HepG2 (cell line): ENCODE data around the gene PFKP. TPM values are rescaled to one million over a fixed set of nuclear protein-coding genes. Genes with fewer than 3 reads are reported as not detected.

ENCODE experiments used
- ATAC-seq: fragments of 200-7000 bp; cut with Tn5 transposase; 3 replicates; pipeline ENCODE4 v1.9.1; 2020; ENCODE audit warnings: mild to moderate bottlenecking, moderate library complexity
- BruUV-seq: library from RNA; stranded (reverse); fragments of 400-500 nt; replicated peaks from 2 replicates; lab custom pipeline; 2021; lab: Mats Ljungman, UMichigan
- CTCF ChIA-PET: fragments of 300-600 bp; formaldehyde crosslinking; extraction: SDS; loops from one replicate; lab custom pipeline; 2021; ENCODE audit warnings: low total read pairs, inconsistent platforms, low intra/inter-chr PET ratio; lab: Yijun Ruan, JAX
- POLR2A ChIA-PET: fragments of 350-600 bp; sonication (Branson Sonifier 250); formaldehyde crosslinking; loops from one replicate; lab custom pipeline; 2020; ENCODE audit warnings: antibody characterized with exemption, inconsistent platforms; lab: Yijun Ruan, JAX
- DNase-seq: peaks from one replicate; pipeline ENCODE4 v3.0.0-alpha.2; 2015; ENCODE audit warnings: low spot score
- FAIRE-seq: peaks from 3 replicates; lab custom pipeline; 2011; peaks lifted over from hg19 to GRCh38; lab: Jason Lieb, UNC
- H2AFZ ChIP-seq: one replicate; pipeline ENCODE4 v1.6.1; 2011; ENCODE audit warnings: low read length, inconsistent platforms
- H3K27ac ChIP-seq: fragments of 300-600 bp; 3 replicates; pipeline ENCODE4 v1.8.0; 2011; ENCODE audit warnings: mixed run types, mild to moderate bottlenecking, mixed read lengths, low read length, inconsistent platforms; ENCODE audit not compliant: insufficient read depth; ENCODE audit errors: extremely low read length
- H3K27me3 ChIP-seq, 2 experiments: fragments of 200-600 bp in 1 of 2; 2 replicates in 1 of 2; 3 replicates in 1 of 2; pipeline versions ENCODE4 v1.6.0 to v1.8.0; 2011; ENCODE audit warnings: low read length in 2 of 2, mild to moderate bottlenecking in 2 of 2, moderate library complexity in 2 of 2, inconsistent platforms in 1 of 2; ENCODE audit not compliant: insufficient read depth in 2 of 2, control insufficient read depth in 1 of 2
- H3K36me3 ChIP-seq, 2 experiments: fragments of 200-600 bp in 1 of 2; replicated peaks in 1 of 2; 2 replicates in 1 of 2; 3 replicates in 1 of 2; pipeline versions ENCODE4 v1.5.1 to v1.8.0; 2011; ENCODE audit warnings: low read length in 2 of 2, inconsistent platforms in 1 of 2; ENCODE audit not compliant: insufficient read depth in 2 of 2, control insufficient read depth in 1 of 2
- H3K4me1 ChIP-seq: 2 replicates; pipeline ENCODE4 v1.5.1; 2012; ENCODE audit warnings: low read length, inconsistent platforms; ENCODE audit not compliant: insufficient read depth
- H3K4me2 ChIP-seq: 2 replicates; pipeline ENCODE4 v1.6.0; 2011; ENCODE audit warnings: low read depth, low read length, inconsistent platforms
- H3K4me3 ChIP-seq, 3 experiments: fragments of 200-600 bp in 1 of 3; sonication (generic), shearing (Covaris generic) in 1 of 3; replicated peaks in 1 of 3; 2 replicates each; pipeline ENCODE4 v1.5.1; 2011 to 2016; ENCODE audit warnings: low read length in 3 of 3, inconsistent platforms in 2 of 3, low read depth in 2 of 3, mild to moderate bottlenecking in 2 of 3, control low read depth in 1 of 3, mixed read lengths in 1 of 3; ENCODE audit not compliant: insufficient read depth in 1 of 3
- H3K79me2 ChIP-seq: one replicate; pipeline ENCODE4 v1.6.1; 2011; ENCODE audit warnings: low read length, inconsistent platforms; ENCODE audit not compliant: insufficient read depth
- H3K9ac ChIP-seq: 2 replicates; pipeline ENCODE4 v1.6.0; 2011; ENCODE audit warnings: mild to moderate bottlenecking, low read depth, low read length, inconsistent platforms; ENCODE audit not compliant: insufficient read depth
- H3K9me3 ChIP-seq: 2 replicates; pipeline ENCODE4 v1.5.1; 2012; ENCODE audit warnings: mild to moderate bottlenecking, low read length
- H4K20me1 ChIP-seq: 2 replicates; pipeline ENCODE4 v1.6.0; 2011; ENCODE audit warnings: inconsistent platforms, mild to moderate bottlenecking, low read length, moderate library complexity; ENCODE audit not compliant: insufficient read depth
- CBFB ChIP-seq: sonication (generic); formaldehyde crosslinking; IDR thresholded peaks from 2 replicates; pipeline ENCODE4 v1.4.0; 2020; ENCODE audit warnings: missing genetic modification reagents
- FOSL1 ChIP-seq: sonication (generic); formaldehyde crosslinking; IDR thresholded peaks from 2 replicates; pipeline ENCODE4 v1.9.0; 2021; ENCODE audit warnings: missing genetic modification reagents, borderline replicate concordance
- MAFF ChIP-seq: IDR thresholded peaks from 2 replicates; pipeline ENCODE4 v1.6.1; 2011; ENCODE audit warnings: low read depth, low read length, improper control_type of control experiment
- NCOR1 ChIP-seq: fragments of 200-600 bp; sonication (generic); IDR thresholded peaks from 2 replicates; pipeline ENCODE4 v1.7.0; 2017; ENCODE audit warnings: antibody characterized with exemption, low read length, borderline replicate concordance
- NR2F1 ChIP-seq, 2 experiments: fragments of 450-650 bp in 1 of 2; formaldehyde crosslinking in 1 of 2; IDR thresholded peaks; 2 replicates each; pipeline versions ENCODE4 v1.5.0 to v1.6.1; 2016 to 2020; ENCODE audit warnings: mild to moderate bottlenecking in 1 of 2, missing compliant biosample characterization in 1 of 2, missing genetic modification reagents in 1 of 2, moderate library complexity in 1 of 2
- RXRB ChIP-seq: IDR thresholded peaks from 2 replicates; pipeline ENCODE4 v1.6.1; 2016; ENCODE audit warnings: borderline replicate concordance, missing genetic modification reagents, missing compliant biosample characterization
- whole genome bisulfite sequencing: methylation state at CpG from one replicate; pipeline ENCODE4 v1.1.6; 2017; ENCODE audit warnings: low lambda C conversion rate; 5-methylcytosine and 5-hydroxymethylcytosine counted together
- in situ Hi-C: cut with HindIII; loops from 2 replicates; pipeline ENCODE4 v1.10.0; 2017; ENCODE audit warnings: low pct_unique_long_range_greater_than_20kb; ENCODE audit not compliant: extremely low pct_ligation_motif_present
- intact Hi-C: fragments of 100-400 bp; cut with micrococcal nuclease; formaldehyde crosslinking; loops from one replicate; pipeline ENCODE4 v1.10.0; 2022; ENCODE audit not compliant: unreplicated experiment
- polyA plus RNA-seq, 8 experiments: library from polyadenylated mRNA; depleted of rRNA in 3 of 8; stranded (reverse) in 7 of 8; unstranded in 1 of 8; fragments of >200 nt; fragmentation: Illumina TruSeq in 4 of 8; extraction: Trizol in 4 of 8; gene quantifications; 2 replicates each; pipeline versions ENCODE4 v1.2.1 to v1.2.3, GENCODE V29; 2011 to 2016; ENCODE audit warnings: low read depth in 4 of 8, missing spikeins in 1 of 8, mixed read lengths in 1 of 8; ENCODE audit not compliant: insufficient read depth in 1 of 8
- total RNA-seq, 5 experiments: library from RNA; depleted of rRNA; stranded (reverse); fragments of >200 nt; fragmentation: Illumina TruSeq; extraction: Trizol; gene quantifications; 2 replicates each; pipeline ENCODE4 v1.2.3, GENCODE V29; 2016; ENCODE audit warnings: low read depth in 1 of 5
- TF ChIP-seq, protein P1 (sequence below): sonication (generic); formaldehyde crosslinking; IDR thresholded peaks from 2 replicates; pipeline ENCODE4 v1.9.0; 2022; ENCODE audit warnings: missing genetic modification reagents, mild to moderate bottlenecking, borderline replicate concordance
- TF ChIP-seq, protein P2 (sequence below): sonication (generic); formaldehyde crosslinking; IDR thresholded peaks from 2 replicates; pipeline ENCODE4 v1.5.1; 2020; ENCODE audit warnings: mild to moderate bottlenecking, missing genetic modification reagents, borderline replicate concordance

The PFKP gene
- total and polyA plus RNA-seq, 2 of the 13 experiments (the other 11 are each of a cell fraction or from before 2014, with no cell fraction given), result 0.80 to 2.4 TPM

DNA sequence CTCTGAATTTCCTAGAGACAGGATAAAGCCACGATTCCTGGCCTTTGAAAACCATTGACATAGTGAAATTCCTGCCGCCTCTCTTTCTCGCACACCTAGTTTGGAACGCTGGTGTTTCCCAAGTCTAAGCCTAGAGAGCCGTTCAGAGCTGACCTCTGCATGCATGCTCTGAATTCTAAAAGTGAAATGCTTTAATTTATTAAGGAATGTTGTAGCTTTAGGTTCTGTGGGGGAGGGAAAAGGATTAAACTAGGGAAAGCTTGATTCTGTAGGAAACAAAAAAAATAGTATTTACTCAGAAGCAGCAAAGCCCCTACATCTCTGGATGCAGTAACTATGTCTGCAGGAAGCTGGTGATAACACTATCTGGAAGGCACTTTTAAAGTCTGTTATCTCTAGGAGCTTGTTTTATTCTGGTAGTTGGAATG is 27.3 kb downstream of the PFKP start:
- no peaks in the 10 kb centered on the region for H3K36me3 ChIP-seq
- no peak overlapping the region for H3K4me3 ChIP-seq
- in situ Hi-C loops, result no loop called here
- ChIA-PET CTCF (no interaction called here), POLR2A (interaction anchor here (1.5 kb wide), 1 partner anchor 78 kb away, joined by 3 read pairs; the partner anchor contains the start of gene PITRM1)
- H3K79me2 ChIP-seq, result no peaks in the 10 kb centered on the region
- WGBS, result 80% methylated on average over 3 of the region's 5 CpGs
- H3K27me3 ChIP-seq, result no peaks in the 10 kb centered on the region; a peak in 1 of 5 replicates
- H4K20me1 ChIP-seq, result no peaks in the 10 kb centered on the region
- FAIRE-seq, result no peak
- H3K27ac ChIP-seq, result peak overlapping the region; percentile 59
- no TSS peak for BruUV-seq
- no peak overlapping the region for H2AFZ ChIP-seq
- peaks cover 52% of the 10 kb centered on the region for H3K4me1 ChIP-seq
- ATAC-seq, result no peak
- TF ChIP-seq, protein P1, sequence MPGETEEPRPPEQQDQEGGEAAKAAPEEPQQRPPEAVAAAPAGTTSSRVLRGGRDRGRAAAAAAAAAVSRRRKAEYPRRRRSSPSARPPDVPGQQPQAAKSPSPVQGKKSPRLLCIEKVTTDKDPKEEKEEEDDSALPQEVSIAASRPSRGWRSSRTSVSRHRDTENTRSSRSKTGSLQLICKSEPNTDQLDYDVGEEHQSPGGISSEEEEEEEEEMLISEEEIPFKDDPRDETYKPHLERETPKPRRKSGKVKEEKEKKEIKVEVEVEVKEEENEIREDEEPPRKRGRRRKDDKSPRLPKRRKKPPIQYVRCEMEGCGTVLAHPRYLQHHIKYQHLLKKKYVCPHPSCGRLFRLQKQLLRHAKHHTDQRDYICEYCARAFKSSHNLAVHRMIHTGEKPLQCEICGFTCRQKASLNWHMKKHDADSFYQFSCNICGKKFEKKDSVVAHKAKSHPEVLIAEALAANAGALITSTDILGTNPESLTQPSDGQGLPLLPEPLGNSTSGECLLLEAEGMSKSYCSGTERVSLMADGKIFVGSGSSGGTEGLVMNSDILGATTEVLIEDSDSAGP (CRISPR knock-in tag), result no peak
- TF ChIP-seq, all 625 proteins: peak for 0
- no peaks in the 10 kb centered on the region for H3K9me3 ChIP-seq
- intact Hi-C loops, result no loop called here
- DNase-seq, result peak; percentile 16
- no peak overlapping the region for H3K4me2 ChIP-seq
- H3K9ac ChIP-seq, result no peak overlapping the region

DNA sequence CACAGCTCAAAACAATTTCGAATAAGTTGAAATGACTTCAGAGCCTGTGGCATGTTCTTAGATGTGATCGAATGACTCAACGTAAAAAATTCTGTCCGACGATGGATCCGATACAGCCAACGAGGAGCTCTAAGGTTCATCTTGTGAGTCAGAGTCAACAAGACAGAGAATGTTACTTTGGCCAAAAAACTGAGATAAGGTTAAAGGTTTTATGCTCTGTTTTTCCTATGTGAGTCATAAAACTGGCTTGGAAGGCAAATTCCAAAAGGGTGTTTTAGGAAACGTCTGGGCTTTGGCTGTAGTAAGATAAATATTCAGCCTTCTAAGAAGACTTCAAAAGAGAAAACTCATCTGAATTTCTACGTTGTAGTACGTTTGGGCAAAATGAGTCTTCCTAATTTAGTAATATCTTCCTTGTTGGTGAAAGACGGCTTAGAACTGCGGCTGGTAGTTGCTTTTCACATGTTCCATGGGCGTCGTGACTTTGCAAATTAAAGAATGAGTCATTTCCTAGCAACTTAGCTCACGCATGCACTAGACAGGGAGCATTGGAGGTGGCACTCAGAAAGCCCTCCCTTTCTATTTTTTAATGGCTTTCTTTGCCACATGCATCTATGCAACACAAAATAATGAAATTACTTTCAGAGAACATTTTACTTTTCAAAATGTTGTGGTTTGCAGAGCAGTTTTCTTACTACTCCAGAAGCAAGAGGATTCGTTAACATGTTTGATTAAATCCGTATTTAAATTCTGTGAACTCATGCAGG is 28.2 kb downstream of the PFKP start:
- Histone ChIP-seq H3K9ac (peak overlapping the region; percentile 31; the same call in 1 of the 2 replicates), H3K36me3 (no peaks in the 10 kb centered on the region), H3K9me3 (no peaks in the 10 kb centered on the region), H3K4me3 (peak overlapping the region in 1 of 3 experiments; percentile 13; a peak in 1 of 6 replicates), H4K20me1 (no peaks in the 10 kb centered on the region), H3K4me1 (peaks cover 55% of the 10 kb centered on the region), H3K79me2 (no peaks in the 10 kb centered on the region), H3K27ac (peak overlapping the region; percentile 59), H3K27me3 (no peaks in the 10 kb centered on the region; a peak in 1 of 5 replicates), H3K4me2 (peak overlapping the region; percentile 38), H2AFZ (no peak overlapping the region)
- intact Hi-C loops (no loop called here), in situ Hi-C loops (no loop called here)
- WGBS, result 12% methylated on average over 17 of the region's 17 CpGs
- peak; percentile 78 for ATAC-seq
- no TSS peak for BruUV-seq
- CTCF ChIA-PET, result no interaction called here
- POLR2A ChIA-PET, result interaction anchor here (1.5 kb wide), 1 partner anchor 77 kb away, joined by 3 read pairs; the partner anchor contains the start of gene PITRM1
- peak; percentile 77 for FAIRE-seq
- DNase-seq, result peak; percentile 89
- TF ChIP-seq MAFF (0 out of 2 replicates have a peak, but pooled peaks have one; percentile 29), CBFB (CRISPR knock-in tag) (no peak), RXRB (0 out of 2 replicates have a peak, but pooled peaks have one; percentile 36), NCOR1 (0 out of 2 replicates have a peak, but pooled peaks have one; percentile 29), NR2F1 (CRISPR knock-in tag; IDR thresholded peaks at IDR 0.05) (peak in 1 of 2 experiments; percentile 81; a peak in 2 of 4 replicates), FOSL1 (CRISPR knock-in tag) (peak; percentile 67; the same call in 1 of the 2 replicates)
- TF ChIP-seq, protein P2, sequence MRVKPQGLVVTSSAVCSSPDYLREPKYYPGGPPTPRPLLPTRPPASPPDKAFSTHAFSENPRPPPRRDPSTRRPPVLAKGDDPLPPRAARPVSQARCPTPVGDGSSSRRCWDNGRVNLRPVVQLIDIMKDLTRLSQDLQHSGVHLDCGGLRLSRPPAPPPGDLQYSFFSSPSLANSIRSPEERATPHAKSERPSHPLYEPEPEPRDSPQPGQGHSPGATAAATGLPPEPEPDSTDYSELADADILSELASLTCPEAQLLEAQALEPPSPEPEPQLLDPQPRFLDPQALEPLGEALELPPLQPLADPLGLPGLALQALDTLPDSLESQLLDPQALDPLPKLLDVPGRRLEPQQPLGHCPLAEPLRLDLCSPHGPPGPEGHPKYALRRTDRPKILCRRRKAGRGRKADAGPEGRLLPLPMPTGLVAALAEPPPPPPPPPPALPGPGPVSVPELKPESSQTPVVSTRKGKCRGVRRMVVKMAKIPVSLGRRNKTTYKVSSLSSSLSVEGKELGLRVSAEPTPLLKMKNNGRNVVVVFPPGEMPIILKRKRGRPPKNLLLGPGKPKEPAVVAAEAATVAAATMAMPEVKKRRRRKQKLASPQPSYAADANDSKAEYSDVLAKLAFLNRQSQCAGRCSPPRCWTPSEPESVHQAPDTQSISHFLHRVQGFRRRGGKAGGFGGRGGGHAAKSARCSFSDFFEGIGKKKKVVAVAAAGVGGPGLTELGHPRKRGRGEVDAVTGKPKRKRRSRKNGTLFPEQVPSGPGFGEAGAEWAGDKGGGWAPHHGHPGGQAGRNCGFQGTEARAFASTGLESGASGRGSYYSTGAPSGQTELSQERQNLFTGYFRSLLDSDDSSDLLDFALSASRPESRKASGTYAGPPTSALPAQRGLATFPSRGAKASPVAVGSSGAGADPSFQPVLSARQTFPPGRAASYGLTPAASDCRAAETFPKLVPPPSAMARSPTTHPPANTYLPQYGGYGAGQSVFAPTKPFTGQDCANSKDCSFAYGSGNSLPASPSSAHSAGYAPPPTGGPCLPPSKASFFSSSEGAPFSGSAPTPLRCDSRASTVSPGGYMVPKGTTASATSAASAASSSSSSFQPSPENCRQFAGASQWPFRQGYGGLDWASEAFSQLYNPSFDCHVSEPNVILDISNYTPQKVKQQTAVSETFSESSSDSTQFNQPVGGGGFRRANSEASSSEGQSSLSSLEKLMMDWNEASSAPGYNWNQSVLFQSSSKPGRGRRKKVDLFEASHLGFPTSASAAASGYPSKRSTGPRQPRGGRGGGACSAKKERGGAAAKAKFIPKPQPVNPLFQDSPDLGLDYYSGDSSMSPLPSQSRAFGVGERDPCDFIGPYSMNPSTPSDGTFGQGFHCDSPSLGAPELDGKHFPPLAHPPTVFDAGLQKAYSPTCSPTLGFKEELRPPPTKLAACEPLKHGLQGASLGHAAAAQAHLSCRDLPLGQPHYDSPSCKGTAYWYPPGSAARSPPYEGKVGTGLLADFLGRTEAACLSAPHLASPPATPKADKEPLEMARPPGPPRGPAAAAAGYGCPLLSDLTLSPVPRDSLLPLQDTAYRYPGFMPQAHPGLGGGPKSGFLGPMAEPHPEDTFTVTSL (CRISPR knock-in tag), result peak; percentile 34; the same call in 1 of the 2 replicates
